Activated gamma-delta T cell treated with anti-CD3 and anti-CD28 coated beads, Interleukin-2, amount 50 U/mL, for 16 hours (primary cell): ENCODE data around the gene SLC35B4.
"Not testable (repeated sequence)": the region's sequence is repeated elsewhere in the genome, so short reads cannot be mapped to it uniquely, and the experiment has no call there.

ENCODE experiments used
- DNase-seq: peaks from one replicate; pipeline ENCODE4 v3.0.0-alpha.2; 2020; ENCODE audit warnings: low read depth

Gene SLC35B4

GRCh38 chr7:134331393-134331792, 14.7 kb upstream of the SLC35B4 start:
- DNase-seq, result no peak

- DNase-seq, result no peak
These were observed 14.2 kb upstream of the SLC35B4 start for GRCh38 chr7:134330974-134331373.

GRCh38 chr7:134329614-134330346, 13.1 kb upstream of the SLC35B4 start:
- DNase-seq, result no peak

GRCh38 chr7:134328900-134329299, 12.2 kb upstream of the SLC35B4 start:
- DNase-seq, result no peak

GRCh38 chr7:134327896-134328295, 11.2 kb upstream of the SLC35B4 start:
- DNase-seq, result peak; percentile 32

- no peak for DNase-seq
These were observed 7.4 kb upstream of the SLC35B4 start for GRCh38 chr7:134324107-134324506.

- no peak for DNase-seq
These were observed 3.5 kb upstream of the SLC35B4 start for GRCh38 chr7:134320201-134320600.

GRCh38 chr7:134318443-134318842, 1.7 kb upstream of the SLC35B4 start:
- no peak for DNase-seq

- no peak for DNase-seq
These were observed 704 bp upstream of the SLC35B4 start for GRCh38 chr7:134317434-134317833.

GRCh38 chr7:134315679-134316538, 821 bp downstream of the SLC35B4 start:
- no peak for DNase-seq

GRCh38 chr7:134313543-134313942, 3.2 kb downstream of the SLC35B4 start:
- DNase-seq, result no peak

- no peak for DNase-seq
These were observed 4.0 kb downstream of the SLC35B4 start for GRCh38 chr7:134312717-134313116.

- no peak for DNase-seq
These were observed 4.9 kb downstream of the SLC35B4 start for GRCh38 chr7:134311807-134312206.

GRCh38 chr7:134308548-134308947, 8.2 kb downstream of the SLC35B4 start:
- DNase-seq, result no peak

- DNase-seq, result no peak
These were observed 9.4 kb downstream of the SLC35B4 start for GRCh38 chr7:134307320-134307719.

- DNase-seq, result no peak
These were observed 14.6 kb downstream of the SLC35B4 start for GRCh38 chr7:134302120-134302519.

- DNase-seq, result no peak
These were observed 15.1 kb downstream of the SLC35B4 start for GRCh38 chr7:134301592-134301991.

GRCh38 chr7:134300988-134301387, 15.7 kb downstream of the SLC35B4 start:
- DNase-seq, result no peak

GRCh38 chr7:134298902-134299683, 17.6 kb downstream of the SLC35B4 start:
- DNase-seq, result no peak

- DNase-seq, result no peak
These were observed 19.2 kb downstream of the SLC35B4 start for GRCh38 chr7:134297489-134297888.

GRCh38 chr7:134295982-134296381, 20.7 kb downstream of the SLC35B4 start:
- not testable (repeated sequence) for DNase-seq

- no peak for DNase-seq
These were observed 23.6 kb downstream of the SLC35B4 start for GRCh38 chr7:134293002-134293740.
